Measurements from ENCODE around the gene ITPR1.

- no peak for TF ChIP-seq CTCF (IDR thresholded peaks at IDR 0.05; ENCODE audit: insufficient read depth, low read depth, low read length)
- TF ChIP-seq EZH2 (IDR thresholded peaks at IDR 0.05; ENCODE audit: insufficient read depth, low read length), result no peak
These were observed 337.4 kb downstream of the ITPR1 start for GRCh38 chr3:4830586-4830914.
